ENCODE measurements around the gene ITGB5.

The ITGB5 gene

GRCh38 chr3:124877674-124878073, 9.5 kb downstream of the ITGB5 start:
- no peak overlapping the region for H3K4me3 ChIP-seq (ENCODE audit: low read depth, low read length)
- TF ChIP-seq CTCF (IDR thresholded peaks at IDR 0.05; ENCODE audit: low read depth, low read length): no peak

- no peak overlapping the region for H3K4me3 ChIP-seq (ENCODE audit: low read depth, low read length)
- TF ChIP-seq CTCF (IDR thresholded peaks at IDR 0.05; ENCODE audit: low read depth, low read length): no peak
Measured at GRCh38 chr3:124876401-124876878, 10.7 kb downstream of the ITGB5 start.

- TF ChIP-seq CTCF (IDR thresholded peaks at IDR 0.05; ENCODE audit: low read depth, low read length): no peak
- H3K4me3 ChIP-seq (ENCODE audit: low read depth, low read length): no peak overlapping the region
Measured at GRCh38 chr3:124873226-124873625, 13.9 kb downstream of the ITGB5 start.

- TF ChIP-seq CTCF (IDR thresholded peaks at IDR 0.05; ENCODE audit: low read depth, low read length): no peak
Measured at GRCh38 chr3:124867511-124867910, 19.7 kb downstream of the ITGB5 start.

GRCh38 chr3:124862006-124862405, 25.2 kb downstream of the ITGB5 start:
- TF ChIP-seq CTCF (IDR thresholded peaks at IDR 0.05; ENCODE audit: low read depth, low read length): no peak

More at GRCh38 chr3:124867511-124867910, 19.7 kb downstream of the ITGB5 start:
- no peak overlapping the region for H3K4me3 ChIP-seq (ENCODE audit: low read depth, low read length)

GRCh38 chr3:124861041-124861440, 26.1 kb downstream of the ITGB5 start:
- no peak for TF ChIP-seq CTCF (IDR thresholded peaks at IDR 0.05; ENCODE audit: low read depth, low read length)
- no peak overlapping the region for H3K4me3 ChIP-seq (ENCODE audit: low read depth, low read length)

More at GRCh38 chr3:124862006-124862405, 25.2 kb downstream of the ITGB5 start:
- H3K4me3 ChIP-seq (ENCODE audit: low read depth, low read length): no peak overlapping the region

GRCh38 chr3:124860599-124860998, 26.6 kb downstream of the ITGB5 start:
- H3K4me3 ChIP-seq (ENCODE audit: low read depth, low read length): no peak overlapping the region
- no peak for TF ChIP-seq CTCF (IDR thresholded peaks at IDR 0.05; ENCODE audit: low read depth, low read length)
